ENCODE measurements around the gene DGKI. TPM values are rescaled to one million over a fixed set of nuclear protein-coding genes. Genes with fewer than 3 reads are reported as not detected.

Gene DGKI
- total and polyA plus RNA-seq, 7 donors, result under 0.01 to 0.56 (median 0.44) TPM; not detected in 2

- Histone ChIP-seq H3K9me3 (no peaks in the 10 kb centered on the region), H3K27ac (no peak overlapping the region), H3K36me3 (ENCODE audit: insufficient read depth in 1 of 2, low read depth in 1 of 2) (no peaks in the 10 kb centered on the region), H3K4me3 (peak overlapping the region; percentile 47), H3K27me3 (ENCODE audit: insufficient read depth in 3 of 3, low read length in 2 of 3) (peaks cover 0 to 44% (median 27%) of the 10 kb centered on the region in 3 donors), H3K4me1 (no peaks in the 10 kb centered on the region)
- ATAC-seq (no peak), DNase-seq (no peak)
- 0 to 1% (median 0%) methylated on average over 21 to 47 of the region's 47 CpGs for WGBS, 3 donors
- intact Hi-C loops (cut with DNase I), result no loop called here
- TF ChIP-seq, protein P1, sequence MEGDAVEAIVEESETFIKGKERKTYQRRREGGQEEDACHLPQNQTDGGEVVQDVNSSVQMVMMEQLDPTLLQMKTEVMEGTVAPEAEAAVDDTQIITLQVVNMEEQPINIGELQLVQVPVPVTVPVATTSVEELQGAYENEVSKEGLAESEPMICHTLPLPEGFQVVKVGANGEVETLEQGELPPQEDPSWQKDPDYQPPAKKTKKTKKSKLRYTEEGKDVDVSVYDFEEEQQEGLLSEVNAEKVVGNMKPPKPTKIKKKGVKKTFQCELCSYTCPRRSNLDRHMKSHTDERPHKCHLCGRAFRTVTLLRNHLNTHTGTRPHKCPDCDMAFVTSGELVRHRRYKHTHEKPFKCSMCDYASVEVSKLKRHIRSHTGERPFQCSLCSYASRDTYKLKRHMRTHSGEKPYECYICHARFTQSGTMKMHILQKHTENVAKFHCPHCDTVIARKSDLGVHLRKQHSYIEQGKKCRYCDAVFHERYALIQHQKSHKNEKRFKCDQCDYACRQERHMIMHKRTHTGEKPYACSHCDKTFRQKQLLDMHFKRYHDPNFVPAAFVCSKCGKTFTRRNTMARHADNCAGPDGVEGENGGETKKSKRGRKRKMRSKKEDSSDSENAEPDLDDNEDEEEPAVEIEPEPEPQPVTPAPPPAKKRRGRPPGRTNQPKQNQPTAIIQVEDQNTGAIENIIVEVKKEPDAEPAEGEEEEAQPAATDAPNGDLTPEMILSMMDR (IDR thresholded peaks at IDR 0.05), result no peak
These were observed 286 bp downstream of the DGKI start for GRCh38 chr7:137846549-137846826.

DNA sequence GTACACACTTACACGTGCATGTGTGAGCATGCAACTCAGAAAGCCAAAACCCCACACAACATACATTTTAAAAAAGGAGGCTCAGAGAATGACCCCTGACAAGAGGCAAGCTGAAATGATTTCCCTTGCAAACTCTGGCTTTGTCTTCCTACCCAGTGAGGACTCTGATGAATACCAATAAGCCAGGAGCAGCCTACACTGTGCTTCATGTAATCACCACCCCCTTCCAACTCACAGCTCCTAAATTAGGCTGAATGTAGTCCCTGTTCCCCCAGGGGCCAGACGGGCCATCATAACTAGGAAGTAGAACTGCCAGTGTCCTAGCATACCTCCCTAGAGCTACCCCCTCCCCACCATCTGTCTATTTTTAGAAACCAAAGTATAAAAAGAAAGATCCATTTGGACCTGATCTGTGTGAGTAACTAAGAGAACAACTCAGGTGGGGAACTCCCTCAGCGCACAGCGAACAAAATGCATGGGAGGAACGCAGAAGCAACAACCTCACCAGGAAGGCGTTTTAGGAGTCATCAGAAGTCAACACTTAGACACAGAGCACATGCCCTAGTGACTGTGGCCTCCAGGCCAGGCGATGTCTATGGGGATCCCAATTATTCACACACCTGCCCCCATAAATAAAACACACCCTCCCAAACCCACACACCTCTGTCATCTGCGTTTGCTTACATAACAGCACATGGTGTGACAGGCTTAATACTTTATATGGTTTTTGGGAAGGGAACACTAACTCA is 1.9 kb downstream of the DGKI start:
- H3K4me1 ChIP-seq, result no peaks in the 10 kb centered on the region
- H3K27ac ChIP-seq, result no peak overlapping the region
- peaks cover 0 to 44% (median 27%) of the 10 kb centered on the region in 3 donors for H3K27me3 ChIP-seq (ENCODE audit: insufficient read depth in 3 of 3, low read length in 2 of 3)
- no peaks in the 10 kb centered on the region for H3K9me3 ChIP-seq
- DNase-seq (no peak), ATAC-seq (no peak)
- no peaks in the 10 kb centered on the region for H3K36me3 ChIP-seq (ENCODE audit: insufficient read depth in 1 of 2, low read depth in 1 of 2)
- TF ChIP-seq, protein P1 (IDR thresholded peaks at IDR 0.05), result no peak
- intact Hi-C loops (cut with DNase I), result no loop called here
- WGBS, 3 donors, result 70 to 77% (median 71%) methylated on average over 8 of the region's 8 CpGs
- H3K4me3 ChIP-seq, result no peak overlapping the region

- Histone ChIP-seq H3K9me3 (no peaks in the 10 kb centered on the region), H3K27me3 (ENCODE audit: insufficient read depth in 3 of 3, low read length in 2 of 3) (peaks cover 0 to 16% (median 7%) of the 10 kb centered on the region in 3 donors), H3K4me3 (no peak overlapping the region), H3K36me3 (ENCODE audit: insufficient read depth in 1 of 2, low read depth in 1 of 2) (no peaks in the 10 kb centered on the region), H3K27ac (no peak overlapping the region), H3K4me1 (no peaks in the 10 kb centered on the region)
- intact Hi-C loops (cut with DNase I), result no loop called here
- DNase-seq, result no peak
- TF ChIP-seq, protein P1 (IDR thresholded peaks at IDR 0.05), result no peak
- WGBS, 3 donors, result 76 to 85% (median 84%) methylated on average over 6 of the region's 6 CpGs
- no peak for ATAC-seq
These were observed 6.6 kb downstream of the DGKI start for GRCh38 chr7:137839903-137840779.

DNA sequence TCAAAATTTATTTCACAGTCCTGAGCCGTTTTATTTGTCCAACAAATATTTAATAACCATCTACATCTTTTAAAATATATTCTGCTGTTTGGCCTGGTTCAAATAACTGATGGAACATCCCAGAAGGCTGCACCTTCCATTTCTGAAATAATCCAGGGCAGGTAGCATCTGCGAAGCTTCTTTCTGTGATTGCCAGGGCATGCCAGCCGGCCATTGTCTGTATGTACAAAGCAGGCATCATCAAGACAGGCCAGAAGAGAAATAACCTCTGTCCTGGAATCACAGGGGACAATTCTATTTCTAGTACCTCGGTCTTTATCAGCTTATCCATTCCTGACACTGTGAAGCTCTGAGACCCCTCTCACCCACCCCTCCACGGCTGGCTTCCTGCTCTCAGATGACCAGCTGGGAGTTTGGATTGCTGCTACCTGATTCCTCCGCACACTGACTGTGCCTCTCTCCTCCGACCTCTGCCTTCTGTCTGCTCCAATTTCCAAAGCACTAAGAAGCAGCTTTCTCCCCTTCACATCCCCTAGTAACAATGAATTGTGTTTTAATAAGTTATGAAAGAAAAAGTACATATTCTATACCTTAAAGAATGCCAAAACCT is 8.0 kb downstream of the DGKI start:
- Histone ChIP-seq H3K4me1 (no peaks in the 10 kb centered on the region), H3K27me3 (ENCODE audit: insufficient read depth in 3 of 3, low read length in 2 of 3) (peaks cover 0 to 5% (median 2%) of the 10 kb centered on the region in 3 donors), H3K9me3 (no peaks in the 10 kb centered on the region), H3K36me3 (ENCODE audit: insufficient read depth in 1 of 2, low read depth in 1 of 2) (no peaks in the 10 kb centered on the region), H3K4me3 (no peak overlapping the region), H3K27ac (no peak overlapping the region)
- DNase-seq (no peak), ATAC-seq (no peak)
- WGBS, 3 donors, result 70 to 81% (median 79%) methylated on average over 7 of the region's 7 CpGs
- intact Hi-C loops (cut with DNase I), result no loop called here
- TF ChIP-seq, protein P1 (IDR thresholded peaks at IDR 0.05), result no peak
